HG03060 (cell line): Measurements from ENCODE around the gene WDR74.
A peak's percentile ranks its signal among the peaks of the same experiment; 100 is the strongest.

ENCODE experiments used
- ATAC-seq: cut with Tn5 transposase; IDR thresholded peaks from one replicate; pipeline ENCODE4 v1.9.1; 2021; ENCODE audit warnings: low read depth, moderate number of reproducible peaks; ENCODE audit not compliant: unreplicated experiment

The WDR74 gene

DNA sequence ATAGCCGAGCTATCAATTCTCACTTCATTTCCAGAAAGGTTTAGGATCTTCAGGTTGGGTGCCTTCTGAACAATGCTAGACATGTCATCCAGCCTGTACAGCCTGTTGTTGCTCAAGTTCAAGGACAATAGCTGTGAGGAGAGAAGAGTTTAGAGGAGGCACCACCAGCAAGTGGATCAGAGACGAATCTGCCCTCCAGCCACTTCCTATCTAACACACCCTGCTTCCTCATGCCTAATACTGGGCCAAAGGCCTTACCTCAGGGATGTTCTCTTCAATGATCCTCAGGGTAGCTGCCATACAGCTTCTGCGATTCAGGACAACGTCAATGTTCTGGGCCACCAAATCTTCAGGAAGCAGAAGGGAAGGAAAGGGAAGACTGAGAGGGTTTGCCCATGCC, 38.3 kb downstream of the WDR74 start:
- ATAC-seq: no peak

GRCh38 chr11:62799486-62799885, 39.9 kb downstream of the WDR74 start:
- no peak for ATAC-seq

GRCh38 chr11:62796281-62796680, 43.1 kb downstream of the WDR74 start:
- no peak for ATAC-seq

- ATAC-seq: no peak
These were observed 45.1 kb downstream of the WDR74 start for GRCh38 chr11:62794201-62794775.

DNA sequence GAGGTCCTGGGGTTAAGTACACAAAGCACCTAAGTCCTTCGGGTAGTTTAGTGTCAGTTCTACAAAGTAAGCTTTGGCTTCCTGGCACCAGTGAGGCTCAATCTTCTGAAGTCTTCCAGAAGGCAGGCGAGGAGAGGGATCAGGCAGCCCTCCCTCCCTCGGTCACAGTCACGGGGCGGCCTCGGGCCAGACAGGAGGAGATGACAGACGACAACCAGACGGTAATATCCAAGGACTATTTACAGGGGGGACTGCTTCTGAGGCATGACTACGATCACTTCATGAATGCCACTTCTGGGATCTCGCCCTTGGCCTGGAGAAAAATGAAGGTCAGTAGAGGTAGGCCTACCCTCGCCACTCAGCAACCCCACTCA, 47.2 kb downstream of the WDR74 start:
- no peak for ATAC-seq

DNA sequence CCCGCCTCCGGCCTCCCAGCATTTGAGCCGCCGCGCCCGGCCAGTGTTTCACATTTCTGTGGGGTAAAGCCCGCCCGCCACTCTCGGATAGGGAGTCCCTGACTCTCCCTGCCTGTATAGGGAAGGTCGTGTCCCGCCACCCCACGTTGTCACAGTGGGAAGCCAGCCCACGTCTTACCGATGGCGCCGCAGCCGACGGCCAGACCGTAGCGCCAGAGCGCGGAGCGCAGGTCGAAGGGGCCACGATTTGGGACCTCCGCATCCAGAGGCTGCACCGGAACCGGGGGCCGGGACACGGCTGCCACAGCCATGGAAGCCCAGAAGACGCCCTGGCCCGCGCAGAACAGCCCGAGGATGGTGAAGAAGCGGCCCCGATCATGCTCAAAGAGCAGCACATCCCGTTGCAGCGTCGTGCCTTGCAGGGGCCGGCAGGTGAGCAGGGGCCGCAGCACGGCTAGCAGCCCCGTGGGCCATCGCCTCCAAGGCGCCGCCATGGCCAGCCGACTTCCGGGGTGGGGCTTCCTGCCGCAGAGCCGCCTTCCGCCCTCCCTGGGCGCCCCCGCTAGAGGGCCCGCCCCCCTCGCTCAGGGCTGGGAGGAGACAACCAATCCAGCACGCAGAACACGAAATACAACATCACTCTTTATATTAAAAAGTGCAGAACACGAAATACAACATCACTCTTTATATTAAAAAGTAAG, 47.7 kb downstream of the WDR74 start, which contains the start of gene TMEM223:
Gene TMEM223, minus strand, starts transcription at position 506 of the 701 bp plus-strand sequence. Its CDS starts 12 bp downstream, at position 494.
- ATAC-seq: no peak

- ATAC-seq: no peak
These were observed 49.8 kb downstream of the WDR74 start for GRCh38 chr11:62789576-62789975.

DNA sequence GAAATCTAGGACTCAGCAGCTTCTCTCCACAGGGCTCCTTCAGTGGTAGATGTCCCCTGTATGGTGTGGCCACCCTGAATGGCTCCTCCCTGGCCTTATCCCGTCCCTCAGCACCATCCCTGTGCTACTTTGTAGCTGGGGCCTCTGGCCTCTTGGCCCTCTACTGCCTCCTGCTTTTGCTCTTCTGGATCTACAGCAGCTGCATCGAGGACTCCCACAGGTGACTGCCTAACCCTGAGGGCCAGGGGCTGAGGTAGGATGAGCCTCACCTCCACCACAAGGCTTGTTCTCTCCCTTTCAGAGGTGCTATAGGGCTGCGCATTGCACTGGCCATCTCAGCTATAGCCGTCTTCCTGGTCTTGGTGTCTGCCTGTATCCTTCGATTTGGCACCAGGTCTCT, 50.4 kb downstream of the WDR74 start:
- ATAC-seq: no peak

DNA sequence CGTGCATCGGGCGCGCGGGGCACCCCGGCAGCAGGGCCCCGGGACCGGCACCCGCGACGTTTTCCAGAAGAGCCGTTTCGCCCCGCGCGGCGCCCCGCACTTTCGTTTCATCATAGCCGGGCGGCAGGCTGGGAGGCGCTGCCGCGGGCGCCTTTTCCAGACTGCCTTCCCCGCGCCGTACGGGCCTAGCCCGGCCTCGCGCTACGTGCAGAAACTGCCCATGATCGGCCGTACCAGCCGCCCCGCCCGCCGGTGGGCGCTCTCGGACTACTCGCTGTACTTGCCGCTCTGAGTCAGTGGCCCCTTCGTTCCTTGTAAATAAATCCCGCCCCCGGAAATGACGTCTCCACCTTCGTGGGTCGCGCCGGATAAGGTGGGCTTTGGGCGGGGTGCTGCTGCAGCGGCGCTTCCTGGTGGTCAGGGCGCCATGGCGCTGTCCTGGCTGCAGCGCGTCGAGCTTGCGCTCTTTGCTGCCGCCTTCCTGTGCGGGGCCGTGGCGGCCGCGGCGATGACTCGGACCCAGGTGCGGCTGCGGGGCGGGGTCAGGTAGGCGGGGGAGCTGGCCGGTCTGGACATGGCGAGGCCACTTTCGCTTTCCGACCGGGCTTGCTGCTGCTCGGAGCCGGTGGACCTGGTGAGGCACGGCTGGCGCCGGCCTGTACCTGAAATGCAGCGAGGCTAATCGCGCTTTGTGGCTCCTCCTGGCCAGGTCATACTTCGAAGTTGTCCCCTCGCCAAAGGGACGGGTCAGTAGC, 52.2 kb downstream of the WDR74 start, which contains the start of gene TMEM179B:
Gene TMEM179B, plus strand, starts transcription at position 398 of the 755 bp plus-strand sequence. Its CDS starts 30 bp downstream, at position 428.
- peak; percentile 39 for ATAC-seq

DNA sequence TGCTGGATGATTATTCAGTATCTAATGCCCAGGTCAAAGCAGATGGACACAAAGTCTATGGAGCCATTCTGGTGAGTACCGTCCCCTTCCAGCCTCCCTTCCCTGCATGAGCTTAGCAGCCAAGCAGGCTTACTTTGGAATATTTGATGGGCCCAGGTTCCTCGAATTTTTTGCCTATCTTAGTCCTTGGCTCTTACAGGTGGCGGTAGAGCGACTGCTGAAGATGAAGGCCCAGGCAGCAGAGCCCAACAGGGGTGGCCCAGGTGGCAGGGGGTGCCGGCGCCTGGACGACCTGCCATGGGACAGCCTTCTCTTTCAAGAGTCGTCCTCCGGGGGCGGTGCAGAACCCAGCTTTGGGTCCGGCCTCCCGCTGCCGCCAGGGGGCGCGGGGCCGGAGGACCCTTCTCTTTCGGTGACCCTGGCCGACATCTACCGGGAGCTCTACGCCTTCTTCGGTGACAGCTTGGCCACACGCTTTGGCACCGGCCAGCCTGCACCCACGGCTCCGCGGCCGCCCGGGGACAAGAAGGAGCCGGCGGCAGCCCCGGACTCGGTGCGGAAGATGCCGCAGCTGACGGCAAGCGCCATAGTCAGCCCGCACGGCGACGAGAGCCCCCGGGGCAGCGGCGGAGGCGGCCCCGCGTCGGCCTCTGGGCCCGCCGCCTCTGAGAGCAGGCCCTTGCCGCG, 52.9 kb downstream of the WDR74 start:
- ATAC-seq: no peak
